Neural cell (in vitro differentiated cells): ENCODE results near the gene STK32B.

Experiments used
- EP300 ChIP-seq: fragments of 450-650 bp; conservative IDR thresholded peaks from 2 replicates; pipeline ENCODE4 v1.6.1; 2014; ENCODE audit warnings: antibody characterized with exemption, mild to moderate bottlenecking, moderate library complexity; ENCODE audit not compliant: poor library complexity, severe bottlenecking
- EZH2 ChIP-seq: fragments of 200-600, 300-800 bp; shearing (Covaris generic), sonication (generic); IDR thresholded peaks from 2 replicates; pipeline ENCODE4 v1.6.1; 2014; ENCODE audit warnings: antibody characterized with exemption, low read length, borderline replicate concordance, mild to moderate bottlenecking; ENCODE audit not compliant: insufficient read depth, poor library complexity, severe bottlenecking
- MXI1 ChIP-seq: fragments of 450-650 bp; conservative IDR thresholded peaks from 2 replicates; pipeline ENCODE4 v1.6.1; 2014; ENCODE audit warnings: antibody characterized with exemption, mild to moderate bottlenecking; ENCODE audit not compliant: poor library complexity, severe bottlenecking
- POLR2AphosphoS5 ChIP-seq: IDR thresholded peaks from 2 replicates; pipeline ENCODE4 v1.6.1; 2012
- RAD21 ChIP-seq: fragments of 450-650 bp; conservative IDR thresholded peaks from 2 replicates; pipeline ENCODE4 v1.6.1; 2014; ENCODE audit warnings: antibody characterized with exemption, mild to moderate bottlenecking, moderate library complexity
- SMC3 ChIP-seq: fragments of 450-650 bp; conservative IDR thresholded peaks from 2 replicates; pipeline ENCODE4 v1.6.1; 2014; ENCODE audit warnings: antibody characterized with exemption, mild to moderate bottlenecking, moderate library complexity; ENCODE audit not compliant: poor library complexity
- TF ChIP-seq, protein P1 (sequence below): IDR thresholded peaks from 2 replicates; pipeline ENCODE4 v1.6.1; 2012; ENCODE audit warnings: borderline replicate concordance
- TF ChIP-seq, protein P2 (sequence below): fragments of 450-650 bp; IDR thresholded peaks from 2 replicates; pipeline ENCODE4 v1.5.1; 2014; ENCODE audit warnings: antibody characterized with exemption, mild to moderate bottlenecking, moderate library complexity; ENCODE audit not compliant: poor library complexity, severe bottlenecking

DNA sequence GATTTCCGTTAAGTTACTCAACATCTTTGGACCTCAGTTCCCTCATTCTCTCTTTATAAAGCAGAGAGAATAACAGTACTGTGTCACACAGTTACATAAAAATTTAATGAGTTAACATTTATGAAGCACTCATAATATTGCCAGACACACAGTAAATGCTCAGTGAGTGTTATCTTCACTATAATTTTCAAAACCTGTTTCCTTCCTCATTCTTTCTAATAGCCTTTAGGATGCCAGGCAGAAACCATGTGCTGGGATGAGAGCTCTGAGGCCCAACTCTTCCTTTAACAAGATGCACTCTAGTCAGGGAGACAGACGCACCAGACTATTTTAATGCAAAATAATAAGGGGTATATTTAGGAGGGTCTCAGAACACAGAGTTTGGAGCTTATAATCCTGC is 208.2 kb downstream of the STK32B start:
- TF ChIP-seq, protein P1, sequence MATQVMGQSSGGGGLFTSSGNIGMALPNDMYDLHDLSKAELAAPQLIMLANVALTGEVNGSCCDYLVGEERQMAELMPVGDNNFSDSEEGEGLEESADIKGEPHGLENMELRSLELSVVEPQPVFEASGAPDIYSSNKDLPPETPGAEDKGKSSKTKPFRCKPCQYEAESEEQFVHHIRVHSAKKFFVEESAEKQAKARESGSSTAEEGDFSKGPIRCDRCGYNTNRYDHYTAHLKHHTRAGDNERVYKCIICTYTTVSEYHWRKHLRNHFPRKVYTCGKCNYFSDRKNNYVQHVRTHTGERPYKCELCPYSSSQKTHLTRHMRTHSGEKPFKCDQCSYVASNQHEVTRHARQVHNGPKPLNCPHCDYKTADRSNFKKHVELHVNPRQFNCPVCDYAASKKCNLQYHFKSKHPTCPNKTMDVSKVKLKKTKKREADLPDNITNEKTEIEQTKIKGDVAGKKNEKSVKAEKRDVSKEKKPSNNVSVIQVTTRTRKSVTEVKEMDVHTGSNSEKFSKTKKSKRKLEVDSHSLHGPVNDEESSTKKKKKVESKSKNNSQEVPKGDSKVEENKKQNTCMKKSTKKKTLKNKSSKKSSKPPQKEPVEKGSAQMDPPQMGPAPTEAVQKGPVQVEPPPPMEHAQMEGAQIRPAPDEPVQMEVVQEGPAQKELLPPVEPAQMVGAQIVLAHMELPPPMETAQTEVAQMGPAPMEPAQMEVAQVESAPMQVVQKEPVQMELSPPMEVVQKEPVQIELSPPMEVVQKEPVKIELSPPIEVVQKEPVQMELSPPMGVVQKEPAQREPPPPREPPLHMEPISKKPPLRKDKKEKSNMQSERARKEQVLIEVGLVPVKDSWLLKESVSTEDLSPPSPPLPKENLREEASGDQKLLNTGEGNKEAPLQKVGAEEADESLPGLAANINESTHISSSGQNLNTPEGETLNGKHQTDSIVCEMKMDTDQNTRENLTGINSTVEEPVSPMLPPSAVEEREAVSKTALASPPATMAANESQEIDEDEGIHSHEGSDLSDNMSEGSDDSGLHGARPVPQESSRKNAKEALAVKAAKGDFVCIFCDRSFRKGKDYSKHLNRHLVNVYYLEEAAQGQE = no peak
- TF ChIP-seq, protein P2, sequence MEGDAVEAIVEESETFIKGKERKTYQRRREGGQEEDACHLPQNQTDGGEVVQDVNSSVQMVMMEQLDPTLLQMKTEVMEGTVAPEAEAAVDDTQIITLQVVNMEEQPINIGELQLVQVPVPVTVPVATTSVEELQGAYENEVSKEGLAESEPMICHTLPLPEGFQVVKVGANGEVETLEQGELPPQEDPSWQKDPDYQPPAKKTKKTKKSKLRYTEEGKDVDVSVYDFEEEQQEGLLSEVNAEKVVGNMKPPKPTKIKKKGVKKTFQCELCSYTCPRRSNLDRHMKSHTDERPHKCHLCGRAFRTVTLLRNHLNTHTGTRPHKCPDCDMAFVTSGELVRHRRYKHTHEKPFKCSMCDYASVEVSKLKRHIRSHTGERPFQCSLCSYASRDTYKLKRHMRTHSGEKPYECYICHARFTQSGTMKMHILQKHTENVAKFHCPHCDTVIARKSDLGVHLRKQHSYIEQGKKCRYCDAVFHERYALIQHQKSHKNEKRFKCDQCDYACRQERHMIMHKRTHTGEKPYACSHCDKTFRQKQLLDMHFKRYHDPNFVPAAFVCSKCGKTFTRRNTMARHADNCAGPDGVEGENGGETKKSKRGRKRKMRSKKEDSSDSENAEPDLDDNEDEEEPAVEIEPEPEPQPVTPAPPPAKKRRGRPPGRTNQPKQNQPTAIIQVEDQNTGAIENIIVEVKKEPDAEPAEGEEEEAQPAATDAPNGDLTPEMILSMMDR = no peak
- no peak for TF ChIP-seq POLR2AphosphoS5
- TF ChIP-seq SMC3 = no peak
- no peak for TF ChIP-seq EZH2
- TF ChIP-seq RAD21 = no peak
- TF ChIP-seq EP300 = no peak
- no peak for TF ChIP-seq MXI1
